GM23338 (cell line): ENCODE measurements around the gene TRIM67. TPM values are rescaled to one million over a fixed set of nuclear protein-coding genes. Genes with fewer than 3 reads are reported as not detected.

ENCODE experiments used
- ATAC-seq: fragments of 200-7000 bp; cut with Tn5 transposase; 3 replicates; pipeline ENCODE4 v1.9.1; 2020
- DNase-seq: peaks from one replicate; pipeline ENCODE4 v3.0.0-alpha.2; 2015; ENCODE audit warnings: low spot score
- H2AFZ ChIP-seq: fragments of 200-600 bp; sonication (generic); 2 replicates; pipeline ENCODE4 v1.8.0; 2016; ENCODE audit warnings: antibody characterized with exemption, mild to moderate bottlenecking, moderate library complexity
- H3F3A ChIP-seq: fragments of 200-600 bp; sonication (generic); replicated peaks from 2 replicates; pipeline ENCODE4 v1.8.0; 2017; ENCODE audit warnings: antibody characterized with exemption, mixed run types, low read depth
- H3K27ac ChIP-seq: fragments of 200-600 bp; sonication (generic); 2 replicates; pipeline ENCODE4 v1.6.1; 2016; ENCODE audit warnings: low read depth
- H3K27me3 ChIP-seq: fragments of 200-600 bp; sonication (generic); 2 replicates; pipeline ENCODE4 v1.8.0; 2016; ENCODE audit warnings: mild to moderate bottlenecking, mixed run types, moderate library complexity; ENCODE audit not compliant: insufficient read depth
- H3K36me3 ChIP-seq: fragments of 200-600 bp; sonication (generic); 2 replicates; pipeline ENCODE4 v1.8.0; 2016; ENCODE audit warnings: mild to moderate bottlenecking; ENCODE audit not compliant: insufficient read depth
- H3K4me1 ChIP-seq: fragments of 200-600 bp; sonication (generic); 2 replicates; pipeline ENCODE4 v1.8.0; 2016; ENCODE audit warnings: mild to moderate bottlenecking, moderate library complexity; ENCODE audit not compliant: insufficient read depth
- H3K4me2 ChIP-seq: fragments of 200-600 bp; sonication (generic); 2 replicates; pipeline ENCODE4 v1.7.1; 2017; ENCODE audit warnings: mixed run types
- H3K4me3 ChIP-seq: fragments of 200-600 bp; sonication (generic); 2 replicates; pipeline ENCODE4 v1.6.1; 2016; ENCODE audit warnings: mixed run types
- H3K79me2 ChIP-seq: fragments of 200-600 bp; sonication (generic); replicated peaks from 2 replicates; pipeline ENCODE4 v1.8.0; 2017; ENCODE audit warnings: mild to moderate bottlenecking; ENCODE audit not compliant: insufficient read depth
- H3K9me2 ChIP-seq: fragments of 200-600 bp; sonication (generic); 2 replicates; pipeline ENCODE4 v1.8.0; 2017; ENCODE audit not compliant: insufficient read depth
- H4K20me1 ChIP-seq: fragments of 200-600 bp; sonication (generic); replicated peaks from 2 replicates; pipeline ENCODE4 v1.8.0; 2017; ENCODE audit warnings: mild to moderate bottlenecking; ENCODE audit not compliant: insufficient read depth
- H3K27ac Mint-ChIP-seq: 2 replicates; pipeline ENCODE4 v1.8.0; 2020; ENCODE audit warnings: inconsistent platforms, mild to moderate bottlenecking, moderate library complexity, mixed read lengths
- H3K27me3 Mint-ChIP-seq: 3 replicates; pipeline ENCODE4 v1.8.0; 2022; ENCODE audit warnings: low read depth, mild to moderate bottlenecking, moderate library complexity, mixed read lengths, inconsistent platforms; ENCODE audit not compliant: insufficient read depth, poor library complexity
- H3K36me3 Mint-ChIP-seq: 3 replicates; pipeline ENCODE4 v1.8.0; 2021; ENCODE audit warnings: low read depth, mild to moderate bottlenecking, inconsistent platforms, moderate library complexity, mixed read lengths
- H3K4me1 Mint-ChIP-seq: 3 replicates; pipeline ENCODE4 v1.8.0; 2020; ENCODE audit warnings: mild to moderate bottlenecking, inconsistent platforms, mixed read lengths
- H3K4me3 Mint-ChIP-seq: 3 replicates; pipeline ENCODE4 v1.8.0; 2021; ENCODE audit warnings: moderate library complexity, mild to moderate bottlenecking, inconsistent platforms, mixed read lengths
- H3K9me3 Mint-ChIP-seq: 3 replicates; pipeline ENCODE4 v1.8.0; 2020; ENCODE audit warnings: moderate library complexity, mild to moderate bottlenecking, inconsistent platforms, mixed read lengths
- CREB1 ChIP-seq: fragments of 250-450 bp; sonication (Bioruptor Pico); IDR thresholded peaks from 2 replicates; pipeline ENCODE4 v1.5.0; 2020; ENCODE audit warnings: low read depth, mild to moderate bottlenecking, moderate library complexity
- CTCF ChIP-seq, 2 experiments: fragments of 200-600 bp in 1 of 2; sonication (generic) in 1 of 2; conservative IDR thresholded peaks; 2 replicates each; pipeline versions ENCODE4 v1.5.1 to v1.6.1; 2016 to 2017; ENCODE audit warnings: antibody characterized with exemption in 2 of 2, low read depth in 2 of 2, mild to moderate bottlenecking in 2 of 2, moderate library complexity in 1 of 2
- ETS1 ChIP-seq: IDR thresholded peaks from 2 replicates; pipeline ENCODE4 v1.6.1; 2016; ENCODE audit warnings: antibody characterized with exemption
- EZH2 ChIP-seq: fragments of 200-600 bp; sonication (generic); IDR thresholded peaks from one replicate; pipeline ENCODE4 v1.8.0; 2017; ENCODE audit warnings: antibody characterized with exemption, mild to moderate bottlenecking, low read depth; ENCODE audit not compliant: unreplicated experiment
- EZH2phosphoT487 ChIP-seq: fragments of 200-600 bp; sonication (generic); IDR thresholded peaks from one replicate; pipeline ENCODE4 v1.8.1; 2018; ENCODE audit warnings: antibody characterized with exemption; ENCODE audit not compliant: unreplicated experiment
- JUNB ChIP-seq: IDR thresholded peaks from one replicate; pipeline ENCODE4 v1.6.1; 2016; ENCODE audit warnings: antibody characterized with exemption; ENCODE audit not compliant: unreplicated experiment
- NANOG ChIP-seq: IDR thresholded peaks from 2 replicates; pipeline ENCODE4 v1.6.1; 2016; ENCODE audit warnings: antibody characterized with exemption, borderline replicate concordance
- POLR2AphosphoS5 ChIP-seq: IDR thresholded peaks from 2 replicates; pipeline ENCODE4 v1.6.1; 2016; ENCODE audit warnings: antibody characterized with exemption, low read depth
- REST ChIP-seq: IDR thresholded peaks from one replicate; pipeline ENCODE4 v1.6.1; 2018; ENCODE audit warnings: antibody characterized with exemption; ENCODE audit not compliant: unreplicated experiment
- ZNF114 ChIP-seq: fragments of 250-450 bp; sonication (Bioruptor Pico); IDR thresholded peaks from 2 replicates; pipeline ENCODE4 v1.5.0; 2020; ENCODE audit warnings: mild to moderate bottlenecking, moderate library complexity
- ZNF331 ChIP-seq: fragments of 250-450 bp; sonication (Bioruptor Pico); IDR thresholded peaks from 2 replicates; pipeline ENCODE4 v1.5.0; 2020; ENCODE audit warnings: low read depth, mild to moderate bottlenecking, moderate library complexity
- ZNF462 ChIP-seq: fragments of 250-450 bp; sonication (Bioruptor Pico); IDR thresholded peaks from 2 replicates; pipeline ENCODE4 v1.5.0; 2020; ENCODE audit warnings: mild to moderate bottlenecking, moderate library complexity
- polyA plus RNA-seq: library from polyadenylated mRNA; unstranded; fragments of >200 nt; fragmentation: Nextera tagmentation; extraction: Ambion mirVana; gene quantifications from 2 replicates; pipeline ENCODE4 v1.2.1, GENCODE V29; 2016
- total RNA-seq: library from RNA; depleted of rRNA; stranded (reverse); fragments of >200 nt; shearing (Covaris generic); gene quantifications from 2 replicates; pipeline ENCODE4 v1.2.3, GENCODE V29; 2014

TRIM67 gene
- total and polyA plus RNA-seq, 2 experiments from 2014 or later: 0.03 TPM; not detected in 1

- Histone ChIP-seq H3K4me2 (no peak overlapping the region), H3K27ac (no peak overlapping the region), H3K36me3 (no peaks in the 10 kb centered on the region), H2AFZ (no peak overlapping the region), H3F3A (no peaks in the 10 kb centered on the region), H3K9me2 (no peaks in the 10 kb centered on the region), H3K27me3 (0 out of 2 replicates have a peak, but pooled peaks cover 9% of the 10 kb centered on the region), H3K4me3 (no peak overlapping the region), H3K79me2 (no peaks in the 10 kb centered on the region), H3K4me1 (peaks cover 7% of the 10 kb centered on the region; the same call in 1 of the 2 replicates), H4K20me1 (no peaks in the 10 kb centered on the region)
- H3K9me3 Mint-ChIP-seq: peaks cover 11% of the 10 kb centered on the region; the same call in 1 of the 3 replicates
- peaks cover 12% of the 10 kb centered on the region for H3K4me1 Mint-ChIP-seq
- no peak overlapping the region for H3K27ac Mint-ChIP-seq
- ATAC-seq (no peak), DNase-seq (no peak)
- peaks cover 15% of the 10 kb centered on the region for H3K27me3 Mint-ChIP-seq
- no peak for TF ChIP-seq ETS1
- no peak for TF ChIP-seq CREB1 (CRISPR knock-in tag)
- TF ChIP-seq EZH2phosphoT487: no peak
- no peak for TF ChIP-seq REST
- no peak for TF ChIP-seq POLR2AphosphoS5
- no peak for TF ChIP-seq ZNF114
- TF ChIP-seq CTCF (conservative IDR thresholded peaks at IDR 0.05; ENCODE audit: low read depth in 2 of 2): no peak
- TF ChIP-seq ZNF331: no peak
- TF ChIP-seq EZH2: no peak
- TF ChIP-seq ZNF462: no peak
- TF ChIP-seq JUNB: no peak
- no peak for TF ChIP-seq NANOG
- H3K4me3 Mint-ChIP-seq: no peak overlapping the region
- peaks cover 3% of the 10 kb centered on the region; the same call in 1 of the 3 replicates for H3K36me3 Mint-ChIP-seq
Observed at GRCh38 chr1:231188768-231189167, 26.9 kb downstream of the TRIM67 start.
